GM10266 (cell line): ENCODE data around the gene VHLL.
"Not testable (repeated sequence)": the region's sequence is repeated elsewhere in the genome, so short reads cannot be mapped to it uniquely, and the experiment has no call there.

ENCODE experiments used
- DNase-seq: peaks from one replicate; pipeline ENCODE4 v3.0.0; 2012; ENCODE audit errors: extremely low spot score
- CTCF ChIP-seq: IDR thresholded peaks from 2 replicates; pipeline ENCODE4 v1.5.1; 2012; ENCODE audit warnings: mild to moderate bottlenecking, low read depth; ENCODE audit not compliant: control insufficient read depth, insufficient read depth; ENCODE audit errors: missing control alignments

The VHLL gene

GRCh38 chr1:156298852-156299357 is at the start of gene VHLL:
Gene VHLL, minus strand, starts transcription at chr1:156299307. Its CDS starts 118 bp downstream, at chr1:156299189.
- TF ChIP-seq CTCF = no peak
- no peak for DNase-seq

- no peak for TF ChIP-seq CTCF
- no peak for DNase-seq
Measured at GRCh38 chr1:156347331-156347730, 48.2 kb upstream of the VHLL start.

GRCh38 chr1:156346636-156347035 is 47.5 kb upstream of the VHLL start:
- TF ChIP-seq CTCF = no peak
- DNase-seq = no peak

- not testable (repeated sequence) for DNase-seq
Measured at GRCh38 chr1:156346035-156346434, 46.9 kb upstream of the VHLL start.

GRCh38 chr1:156344409-156344808 is 45.3 kb upstream of the VHLL start:
- TF ChIP-seq CTCF = no peak
- no peak for DNase-seq

GRCh38 chr1:156342166-156342955 is 43.3 kb upstream of the VHLL start:
- no peak for DNase-seq
- TF ChIP-seq CTCF = no peak

GRCh38 chr1:156338180-156338976 is 39.3 kb upstream of the VHLL start, which contains the start of the genes CCT3 and TSACC:
Gene CCT3, minus strand, starts transcription at chr1:156338292. Its CDS starts 108 bp downstream, at chr1:156338184.
Gene TSACC, plus strand, starts transcription at chr1:156338526. Its CDS starts 1,232 bp downstream, at chr1:156339758.
- DNase-seq = peak; percentile 98
- TF ChIP-seq CTCF = no peak
